Measurements from ENCODE around the gene CCSER1. TPM values are rescaled to one million over a fixed set of nuclear protein-coding genes. Genes with fewer than 3 reads are reported as not detected.

Gene CCSER1
- polyA plus RNA-seq, 3 donors = 0.09 to 0.75 (median 0.13) TPM

GRCh38 chr4:91620952-91621351 is 1493.8 kb downstream of the CCSER1 start:
- Mint-ChIP-seq H3K27me3 (ENCODE audit: low read depth in 3 of 3) (no peaks in the 10 kb centered on the region), H3K4me1 (no peaks in the 10 kb centered on the region), H3K27ac (no peak overlapping the region), H3K36me3 (no peaks in the 10 kb centered on the region), H3K9me3 (peaks cover 9 to 19% (median 15%) of the 10 kb centered on the region in 7 donors), H3K4me3 (no peak overlapping the region)
- intact Hi-C loops (cut with micrococcal nuclease) = no loop called here
- Histone ChIP-seq H3K79me2 (ENCODE audit: insufficient read depth, low read length) (no peaks in the 10 kb centered on the region), H3K27ac (ENCODE audit: low read depth in 1 of 2, low read length in 2 of 2) (no peak overlapping the region), H3K9me3 (replicated peaks in 1 of 2; ENCODE audit: control insufficient read depth in 1 of 2, insufficient read depth in 1 of 2, low read length in 2 of 2) (peaks cover 5 to 7% of the 10 kb centered on the region in 2 donors), H3K4me3 (replicated peaks in 1 of 3; ENCODE audit: low read depth in 2 of 3, low read length in 3 of 3) (no peak overlapping the region), H3K36me3 (replicated peaks in 1 of 2; ENCODE audit: control insufficient read depth in 1 of 2, insufficient read depth in 2 of 2, low read length in 2 of 2) (no peaks in the 10 kb centered on the region), H4K20me1 (ENCODE audit: insufficient read depth, low read length) (no peaks in the 10 kb centered on the region), H3K4me2 (replicated peaks; ENCODE audit: extremely low read depth, low read length, poor library complexity, severe bottlenecking) (no peak overlapping the region), H3K4me1 (ENCODE audit: control insufficient read depth in 1 of 2, insufficient read depth in 2 of 2, low read length in 2 of 2) (no peaks in the 10 kb centered on the region), H3K27me3 (ENCODE audit: control insufficient read depth in 2 of 2, insufficient read depth in 2 of 2, low read length in 2 of 2) (no peaks in the 10 kb centered on the region), H2AFZ (ENCODE audit: insufficient read depth, low read depth, low read length, poor library complexity, severe bottlenecking) (no peak overlapping the region), H3K9ac (ENCODE audit: insufficient read depth, low read length, poor library complexity, severe bottlenecking) (no peak overlapping the region)
- TF ChIP-seq CTCF (IDR thresholded peaks at IDR 0.05) = no peak
- no peak for DNase-seq
- WGBS (ENCODE audit: insufficient coverage) = no CpG with 5 or more reads among the region's 1 CpG

- no peak for DNase-seq
- Mint-ChIP-seq H3K9me3 (peaks cover 10 to 22% (median 18%) of the 10 kb centered on the region in 7 donors), H3K27me3 (ENCODE audit: low read depth in 3 of 3) (no peaks in the 10 kb centered on the region), H3K27ac (no peak overlapping the region), H3K4me1 (no peaks in the 10 kb centered on the region), H3K4me3 (no peak overlapping the region), H3K36me3 (no peaks in the 10 kb centered on the region)
- Histone ChIP-seq H2AFZ (ENCODE audit: insufficient read depth, low read depth, low read length, poor library complexity, severe bottlenecking) (no peak overlapping the region), H3K4me1 (ENCODE audit: control insufficient read depth in 1 of 2, insufficient read depth in 2 of 2, low read length in 2 of 2) (no peaks in the 10 kb centered on the region), H3K27me3 (ENCODE audit: control insufficient read depth in 2 of 2, insufficient read depth in 2 of 2, low read length in 2 of 2) (no peaks in the 10 kb centered on the region), H3K27ac (ENCODE audit: low read depth in 1 of 2, low read length in 2 of 2) (no peak overlapping the region), H3K4me2 (replicated peaks; ENCODE audit: extremely low read depth, low read length, poor library complexity, severe bottlenecking) (no peak overlapping the region), H3K79me2 (ENCODE audit: insufficient read depth, low read length) (no peaks in the 10 kb centered on the region), H3K4me3 (replicated peaks in 1 of 3; ENCODE audit: low read depth in 2 of 3, low read length in 3 of 3) (no peak overlapping the region), H3K9me3 (replicated peaks in 1 of 2; ENCODE audit: control insufficient read depth in 1 of 2, insufficient read depth in 1 of 2, low read length in 2 of 2) (peaks cover 5 to 9% of the 10 kb centered on the region in 2 donors), H3K36me3 (replicated peaks in 1 of 2; ENCODE audit: control insufficient read depth in 1 of 2, insufficient read depth in 2 of 2, low read length in 2 of 2) (no peaks in the 10 kb centered on the region), H3K9ac (ENCODE audit: insufficient read depth, low read length, poor library complexity, severe bottlenecking) (no peak overlapping the region), H4K20me1 (ENCODE audit: insufficient read depth, low read length) (no peaks in the 10 kb centered on the region)
- intact Hi-C loops (cut with micrococcal nuclease) = no loop called here
- no CpG with 5 or more reads among the region's 1 CpG for WGBS (ENCODE audit: insufficient coverage)
- no peak for TF ChIP-seq CTCF (IDR thresholded peaks at IDR 0.05)
Measured at GRCh38 chr4:91621446-91621845, 1494.3 kb downstream of the CCSER1 start.

Data from CD14-positive monocyte (primary cell).